HepG2 (cell line): Measurements from ENCODE around the gene NT5DC1. TPM values are rescaled to one million over a fixed set of nuclear protein-coding genes. Genes with fewer than 3 reads are reported as not detected.
A peak's percentile ranks its signal among the peaks of the same experiment; 100 is the strongest.

Experiments
- AKNA ChIP-seq: sonication (generic); formaldehyde crosslinking; IDR thresholded peaks from 2 replicates; pipeline ENCODE4 v1.4.0; 2020; ENCODE audit warnings: missing genetic modification reagents, borderline replicate concordance
- MAZ ChIP-seq, 2 experiments: sonication (generic) in 1 of 2; formaldehyde crosslinking in 1 of 2; IDR thresholded peaks; 2 replicates each; pipeline versions ENCODE4 v1.5.0 to v1.6.1; 2012 to 2020; ENCODE audit warnings: low read depth in 2 of 2, mild to moderate bottlenecking in 2 of 2, borderline replicate concordance in 1 of 2, improper control_type of control experiment in 1 of 2, low read length in 1 of 2, missing genetic modification reagents in 1 of 2, moderate library complexity in 1 of 2
- POLR2A ChIP-seq, 2 experiments: IDR thresholded peaks; 2 replicates each; pipeline ENCODE4 v1.6.1; 2011; ENCODE audit warnings: low read depth in 2 of 2, low read length in 2 of 2, mild to moderate bottlenecking in 1 of 2, moderate library complexity in 1 of 2; ENCODE audit not compliant: insufficient read depth in 1 of 2
- RBFOX2 ChIP-seq: fragments of 200-400 bp; formaldehyde crosslinking; IDR thresholded peaks from 2 replicates; pipeline ENCODE4 v1.6.1; 2017; ENCODE audit warnings: low read depth, mild to moderate bottlenecking, low read length
- TAF15 ChIP-seq: fragments of 200-400 bp; formaldehyde crosslinking; IDR thresholded peaks from one replicate; pipeline ENCODE4 v1.6.1; 2018; ENCODE audit warnings: mild to moderate bottlenecking, low read depth, low read length; ENCODE audit not compliant: poor library complexity, severe bottlenecking
- U2AF1 ChIP-seq: fragments of 200-400 bp; formaldehyde crosslinking; optimal IDR thresholded peaks from 2 replicates; pipeline ENCODE3; 2017; ENCODE audit warnings: mild to moderate bottlenecking, low read depth, low read length
- ZBTB49 ChIP-seq: sonication (generic); formaldehyde crosslinking; IDR thresholded peaks from 2 replicates; pipeline ENCODE4 v1.4.0; 2020; ENCODE audit warnings: missing genetic modification reagents, borderline replicate concordance
- ZFP37 ChIP-seq: sonication (generic); formaldehyde crosslinking; IDR thresholded peaks from 2 replicates; pipeline ENCODE4 v1.4.0; 2020; ENCODE audit warnings: missing genetic modification reagents, borderline replicate concordance
- ZNF687 ChIP-seq: sonication (generic); formaldehyde crosslinking; IDR thresholded peaks from 2 replicates; pipeline ENCODE4 v1.5.1; 2020; ENCODE audit warnings: mild to moderate bottlenecking, missing genetic modification reagents, moderate library complexity
- ZNF891 ChIP-seq: sonication (generic); formaldehyde crosslinking; IDR thresholded peaks from 2 replicates; pipeline ENCODE4 v1.5.0; 2020; ENCODE audit warnings: mild to moderate bottlenecking, missing genetic modification reagents
- polyA plus RNA-seq, 8 experiments: library from polyadenylated mRNA; depleted of rRNA in 3 of 8; stranded (reverse) in 7 of 8; unstranded in 1 of 8; fragments of >200 nt; fragmentation: Illumina TruSeq in 4 of 8; extraction: Trizol in 4 of 8; gene quantifications; 2 replicates each; pipeline versions ENCODE4 v1.2.1 to v1.2.3, GENCODE V29; 2011 to 2016; ENCODE audit warnings: low read depth in 4 of 8, missing spikeins in 1 of 8, mixed read lengths in 1 of 8; ENCODE audit not compliant: insufficient read depth in 1 of 8
- total RNA-seq, 5 experiments: library from RNA; depleted of rRNA; stranded (reverse); fragments of >200 nt; fragmentation: Illumina TruSeq; extraction: Trizol; gene quantifications; 2 replicates each; pipeline ENCODE4 v1.2.3, GENCODE V29; 2016; ENCODE audit warnings: low read depth in 1 of 5
- TF ChIP-seq, protein P1 (sequence below): sonication (generic); formaldehyde crosslinking; IDR thresholded peaks from 2 replicates; pipeline ENCODE4 v1.4.0; 2020; ENCODE audit warnings: low read depth, mild to moderate bottlenecking, missing genetic modification reagents
- TF ChIP-seq, protein P2 (sequence below): sonication (generic); formaldehyde crosslinking; IDR thresholded peaks from 2 replicates; pipeline ENCODE4 v1.5.0; 2020; ENCODE audit warnings: missing genetic modification reagents

Gene NT5DC1
- total and polyA plus RNA-seq, 2 of the 13 experiments (the other 11 are each of a cell fraction or from before 2014, with no cell fraction given), result 27.0 to 56.1 TPM

- no peak for TF ChIP-seq MAZ (IDR thresholded peaks at IDR 0.05; ENCODE audit: borderline replicate concordance, low read depth, low read length)
- no peak; the same call in 1 of the 2 replicates for TF ChIP-seq MAZ (CRISPR knock-in tag; IDR thresholded peaks at IDR 0.05; ENCODE audit: low read depth)
- TF ChIP-seq TAF15, result no peak
- TF ChIP-seq ZNF687, result no peak
- TF ChIP-seq, protein P1, sequence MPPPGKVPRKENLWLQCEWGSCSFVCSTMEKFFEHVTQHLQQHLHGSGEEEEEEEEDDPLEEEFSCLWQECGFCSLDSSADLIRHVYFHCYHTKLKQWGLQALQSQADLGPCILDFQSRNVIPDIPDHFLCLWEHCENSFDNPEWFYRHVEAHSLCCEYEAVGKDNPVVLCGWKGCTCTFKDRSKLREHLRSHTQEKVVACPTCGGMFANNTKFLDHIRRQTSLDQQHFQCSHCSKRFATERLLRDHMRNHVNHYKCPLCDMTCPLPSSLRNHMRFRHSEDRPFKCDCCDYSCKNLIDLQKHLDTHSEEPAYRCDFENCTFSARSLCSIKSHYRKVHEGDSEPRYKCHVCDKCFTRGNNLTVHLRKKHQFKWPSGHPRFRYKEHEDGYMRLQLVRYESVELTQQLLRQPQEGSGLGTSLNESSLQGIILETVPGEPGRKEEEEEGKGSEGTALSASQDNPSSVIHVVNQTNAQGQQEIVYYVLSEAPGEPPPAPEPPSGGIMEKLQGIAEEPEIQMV (CRISPR knock-in tag), result no peak
- TF ChIP-seq U2AF1, result no peak
- TF ChIP-seq, protein P2, sequence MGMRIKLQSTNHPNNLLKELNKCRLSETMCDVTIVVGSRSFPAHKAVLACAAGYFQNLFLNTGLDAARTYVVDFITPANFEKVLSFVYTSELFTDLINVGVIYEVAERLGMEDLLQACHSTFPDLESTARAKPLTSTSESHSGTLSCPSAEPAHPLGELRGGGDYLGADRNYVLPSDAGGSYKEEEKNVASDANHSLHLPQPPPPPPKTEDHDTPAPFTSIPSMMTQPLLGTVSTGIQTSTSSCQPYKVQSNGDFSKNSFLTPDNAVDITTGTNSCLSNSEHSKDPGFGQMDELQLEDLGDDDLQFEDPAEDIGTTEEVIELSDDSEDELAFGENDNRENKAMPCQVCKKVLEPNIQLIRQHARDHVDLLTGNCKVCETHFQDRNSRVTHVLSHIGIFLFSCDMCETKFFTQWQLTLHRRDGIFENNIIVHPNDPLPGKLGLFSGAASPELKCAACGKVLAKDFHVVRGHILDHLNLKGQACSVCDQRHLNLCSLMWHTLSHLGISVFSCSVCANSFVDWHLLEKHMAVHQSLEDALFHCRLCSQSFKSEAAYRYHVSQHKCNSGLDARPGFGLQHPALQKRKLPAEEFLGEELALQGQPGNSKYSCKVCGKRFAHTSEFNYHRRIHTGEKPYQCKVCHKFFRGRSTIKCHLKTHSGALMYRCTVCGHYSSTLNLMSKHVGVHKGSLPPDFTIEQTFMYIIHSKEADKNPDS, result no peak
- TF ChIP-seq POLR2A (IDR thresholded peaks at IDR 0.05; ENCODE audit: insufficient read depth in 1 of 2, low read depth in 2 of 2, low read length in 2 of 2), result peak; percentile 78 to 88
- TF ChIP-seq ZFP37 (CRISPR knock-in tag), result no peak
- TF ChIP-seq RBFOX2, result peak; percentile 62
- TF ChIP-seq ZBTB49, result no peak
- no peak for TF ChIP-seq AKNA
- no peak for TF ChIP-seq ZNF891
Observed at GRCh38 chr6:116060572-116061283, 39.9 kb upstream of the NT5DC1 start, which contains the start of gene FRK (continued).
